ENCODE data around the gene SEC16A. TPM values are rescaled to one million over a fixed set of nuclear protein-coding genes. Genes with fewer than 3 reads are reported as not detected.

The SEC16A gene, protein sequence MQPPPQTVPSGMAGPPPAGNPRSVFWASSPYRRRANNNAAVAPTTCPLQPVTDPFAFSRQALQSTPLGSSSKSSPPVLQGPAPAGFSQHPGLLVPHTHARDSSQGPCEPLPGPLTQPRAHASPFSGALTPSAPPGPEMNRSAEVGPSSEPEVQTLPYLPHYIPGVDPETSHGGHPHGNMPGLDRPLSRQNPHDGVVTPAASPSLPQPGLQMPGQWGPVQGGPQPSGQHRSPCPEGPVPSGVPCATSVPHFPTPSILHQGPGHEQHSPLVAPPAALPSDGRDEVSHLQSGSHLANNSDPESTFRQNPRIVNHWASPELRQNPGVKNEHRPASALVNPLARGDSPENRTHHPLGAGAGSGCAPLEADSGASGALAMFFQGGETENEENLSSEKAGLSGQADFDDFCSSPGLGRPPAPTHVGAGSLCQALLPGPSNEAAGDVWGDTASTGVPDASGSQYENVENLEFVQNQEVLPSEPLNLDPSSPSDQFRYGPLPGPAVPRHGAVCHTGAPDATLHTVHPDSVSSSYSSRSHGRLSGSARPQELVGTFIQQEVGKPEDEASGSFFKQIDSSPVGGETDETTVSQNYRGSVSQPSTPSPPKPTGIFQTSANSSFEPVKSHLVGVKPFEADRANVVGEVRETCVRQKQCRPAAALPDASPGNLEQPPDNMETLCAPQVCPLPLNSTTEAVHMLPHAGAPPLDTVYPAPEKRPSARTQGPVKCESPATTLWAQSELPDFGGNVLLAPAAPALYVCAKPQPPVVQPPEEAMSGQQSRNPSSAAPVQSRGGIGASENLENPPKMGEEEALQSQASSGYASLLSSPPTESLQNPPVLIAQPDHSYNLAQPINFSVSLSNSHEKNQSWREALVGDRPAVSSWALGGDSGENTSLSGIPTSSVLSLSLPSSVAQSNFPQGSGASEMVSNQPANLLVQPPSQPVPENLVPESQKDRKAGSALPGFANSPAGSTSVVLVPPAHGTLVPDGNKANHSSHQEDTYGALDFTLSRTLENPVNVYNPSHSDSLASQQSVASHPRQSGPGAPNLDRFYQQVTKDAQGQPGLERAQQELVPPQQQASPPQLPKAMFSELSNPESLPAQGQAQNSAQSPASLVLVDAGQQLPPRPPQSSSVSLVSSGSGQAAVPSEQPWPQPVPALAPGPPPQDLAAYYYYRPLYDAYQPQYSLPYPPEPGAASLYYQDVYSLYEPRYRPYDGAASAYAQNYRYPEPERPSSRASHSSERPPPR (N-terminal part only)
- total RNA-seq = 48.1 TPM

DNA sequence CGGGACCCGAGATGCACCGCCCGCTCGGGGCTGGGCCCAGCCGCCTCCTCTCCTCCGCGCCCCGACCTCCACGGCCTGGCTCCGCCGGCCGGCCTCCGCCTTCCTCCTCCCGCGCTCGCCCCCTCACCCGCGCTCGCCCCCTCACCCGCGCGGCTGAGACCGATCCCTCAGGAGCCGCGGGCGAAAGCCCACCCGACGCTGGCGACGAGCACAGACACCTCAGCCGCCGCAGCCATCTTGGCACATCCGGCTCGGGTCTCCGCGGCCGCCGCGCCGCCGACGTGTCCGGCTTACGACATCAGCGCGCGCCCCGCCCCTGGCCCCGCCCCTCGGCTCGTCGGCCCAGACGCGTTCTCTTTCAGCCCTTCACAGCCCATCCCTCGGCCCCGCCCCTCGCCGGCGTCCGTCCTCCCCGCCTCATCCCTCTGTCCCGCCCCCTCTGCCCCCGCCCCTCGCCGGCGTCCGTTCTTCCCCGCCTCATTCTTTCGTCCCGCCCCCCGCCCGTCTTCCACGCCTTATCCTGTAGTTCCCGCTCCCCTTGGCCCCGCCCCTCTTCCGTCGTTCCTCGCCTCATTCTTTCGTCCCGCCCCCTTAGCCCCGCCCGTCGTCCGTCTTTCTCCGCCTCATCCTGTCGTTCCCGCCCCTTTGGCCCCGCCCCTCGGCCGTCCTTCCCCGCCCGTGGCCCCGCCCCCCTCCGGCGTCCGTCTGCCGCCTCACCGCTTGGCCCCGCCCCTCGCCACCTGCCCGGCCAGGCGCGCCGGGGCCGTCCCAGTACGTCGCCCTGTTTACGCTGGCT lies at the start of gene SEC16A:
Gene SEC16A (minus strand): TSS at position 248 of the 796 bp plus-strand sequence. CDS start 5,425 bp downstream, outside the sequence.

DNA sequence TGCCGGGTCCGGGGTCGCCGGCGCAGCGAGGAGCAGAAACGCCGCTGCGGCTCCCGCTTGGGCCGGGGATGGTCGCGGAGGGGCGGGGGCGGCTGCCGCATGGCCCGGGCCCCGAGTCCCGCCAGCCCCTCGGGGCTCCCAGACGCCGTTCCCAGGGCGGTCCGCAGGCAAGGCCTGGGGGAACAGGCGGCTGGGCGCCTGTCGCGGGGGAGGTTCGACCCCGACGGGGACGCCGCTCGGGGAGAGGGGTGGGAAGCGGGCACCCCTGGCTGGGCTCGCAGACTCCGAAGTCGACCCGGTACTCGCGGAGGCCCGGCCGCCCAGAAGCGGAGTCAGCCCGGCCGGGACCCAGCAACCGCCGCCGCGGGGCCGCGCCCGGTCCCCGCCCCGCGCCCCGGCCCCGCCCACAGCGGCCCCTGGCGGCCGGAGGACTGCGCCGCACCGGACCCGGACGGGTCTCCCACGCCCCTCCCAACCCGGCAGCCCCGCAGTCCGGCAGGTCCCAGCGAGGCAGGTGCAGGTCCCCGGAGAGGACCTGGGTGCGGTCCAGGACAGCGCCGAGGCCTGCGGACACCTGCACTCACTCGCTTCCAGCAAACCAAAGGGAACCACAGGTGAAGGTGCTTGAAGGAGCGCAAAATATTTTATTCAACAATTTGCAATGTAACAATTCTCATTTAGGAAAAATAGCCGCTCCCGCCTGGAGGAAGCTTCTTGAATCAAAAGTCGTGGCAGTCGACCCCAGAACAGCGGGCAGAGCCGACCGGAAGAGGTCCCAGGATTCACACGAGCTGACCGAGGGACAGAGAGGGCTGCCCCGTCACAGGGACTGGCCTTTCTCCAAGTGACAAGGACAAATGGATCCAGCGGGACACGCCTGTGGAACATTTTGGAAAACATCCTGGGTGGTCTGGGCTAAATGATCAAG lies 43.1 kb downstream of the SEC16A start, which contains the start of gene INPP5E:
Gene INPP5E (minus strand): TSS at position 365 of the 928 bp plus-strand sequence. CDS start 426 bp downstream, outside the sequence.

DNA sequence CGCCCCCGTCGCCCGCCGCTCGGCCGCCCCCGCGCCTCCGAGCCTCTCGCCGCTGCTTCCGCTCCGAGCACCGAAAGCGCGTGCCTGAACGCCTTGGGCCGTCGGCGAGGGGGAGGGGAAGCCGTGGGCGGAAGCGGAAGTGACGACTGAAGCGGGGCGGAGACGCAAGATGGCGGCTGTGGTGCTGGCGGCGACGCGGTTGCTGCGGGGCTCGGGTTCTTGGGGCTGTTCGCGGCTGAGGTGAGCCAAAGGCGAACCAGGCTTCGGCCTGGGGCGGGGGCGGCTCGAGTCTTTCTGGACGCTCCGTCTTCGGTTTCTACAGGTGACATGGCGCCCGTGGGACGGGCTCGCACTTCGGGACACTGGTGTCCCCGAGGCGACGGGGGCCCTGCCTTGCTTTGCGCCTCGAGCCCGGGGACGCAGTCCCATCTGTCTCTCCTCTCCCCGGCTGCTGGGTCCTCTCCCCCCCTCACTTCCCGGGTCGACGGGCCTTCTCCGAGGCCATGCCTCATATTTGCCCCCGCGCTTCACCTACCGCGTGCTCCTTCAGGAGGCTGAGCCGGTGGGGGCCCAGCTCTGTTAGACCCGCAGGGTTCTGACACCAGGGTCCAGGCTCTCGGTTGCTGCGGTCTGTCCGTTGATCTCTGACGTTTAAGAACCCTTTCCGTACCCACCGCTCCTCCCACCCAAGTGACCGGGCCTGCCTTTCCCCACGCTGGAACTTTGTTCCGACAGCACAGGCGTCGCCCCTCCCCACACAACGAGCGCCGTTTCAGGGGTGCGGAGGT lies 72.1 kb downstream of the SEC16A start, which contains the start of the genes ENTR1 and PMPCA:
Gene ENTR1 (minus strand): TSS at position 115 of the 788 bp plus-strand sequence. CDS start 217 bp downstream, outside the sequence.
Gene PMPCA (plus strand): TSS at position 159 of the 788 bp plus-strand sequence. CDS start 11 bp downstream, at position 170.

DNA sequence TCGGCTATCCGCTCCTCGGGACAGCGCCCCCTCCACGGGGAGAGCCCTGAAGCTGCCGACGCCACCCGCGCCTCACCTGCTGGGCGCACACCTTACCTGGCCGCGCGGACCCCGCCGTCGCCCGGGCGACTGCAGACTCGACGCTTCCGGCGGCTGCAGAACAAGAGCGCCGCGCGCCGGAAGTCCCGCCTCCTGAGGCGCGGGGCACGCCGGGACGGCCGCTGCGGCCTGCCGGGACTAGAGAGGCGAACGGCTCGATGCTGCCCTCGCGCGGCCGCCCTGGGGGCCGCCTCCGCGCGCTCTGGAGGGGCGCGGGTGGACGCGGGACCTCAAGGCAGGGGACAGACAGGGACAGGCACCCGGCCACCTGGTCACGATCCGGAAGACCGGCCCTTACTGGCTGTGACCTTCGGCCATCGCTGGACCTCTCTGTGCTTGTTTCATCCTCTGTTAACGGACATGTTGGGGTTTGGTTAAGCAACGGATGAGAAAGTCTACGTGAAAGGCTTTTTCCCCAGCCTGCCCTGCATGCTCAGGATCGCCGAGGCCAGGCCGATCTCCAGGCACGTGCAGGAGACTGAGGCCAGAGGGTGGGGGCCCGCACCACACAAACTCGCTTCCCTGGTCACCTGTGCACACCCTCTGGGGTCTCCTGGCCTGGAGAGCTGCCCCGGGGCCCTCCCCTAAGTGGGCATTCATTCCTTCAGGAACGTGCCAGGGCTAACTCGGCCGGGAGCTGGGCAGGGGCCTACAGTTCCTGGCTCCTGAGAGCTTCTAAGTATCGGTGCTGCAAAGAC lies 82.6 kb downstream of the SEC16A start, which contains the start of gene SNAPC4:
Gene SNAPC4 (minus strand): TSS at position 133 of the 797 bp plus-strand sequence. CDS start 1,742 bp downstream, outside the sequence.

Small RNAs within 50 kb of the gene (small RNA-seq; reads per million reads assigned to genes)
- not detected for gene MIR4673 (ENCODE audit: low replicate concordance)

Other genes with a start within 250 kb of the SEC16A start
- 11.9 TPM for gene QSOX2, start 237.2 kb downstream of the SEC16A start, total RNA-seq
- 3.0 TPM for gene CCDC187, start 178.9 kb downstream of the SEC16A start, total RNA-seq
- gene GPSM1, start 155.5 kb downstream of the SEC16A start, total RNA-seq = 45.0 TPM
- gene DNLZ, start 119.3 kb downstream of the SEC16A start, total RNA-seq = 8.4 TPM
- 5.7 TPM for gene CARD9, start 109.4 kb downstream of the SEC16A start, total RNA-seq
- gene SNAPC4, start 82.9 kb downstream of the SEC16A start, total RNA-seq = 9.6 TPM
- 37.8 TPM for gene ENTR1, start 72.4 kb downstream of the SEC16A start, total RNA-seq
- 40.5 TPM for gene PMPCA, start 72.4 kb downstream of the SEC16A start, total RNA-seq
- gene INPP5E, start 43.2 kb downstream of the SEC16A start, total RNA-seq = 13.0 TPM
- 89.4 TPM for gene NOTCH1, start 63.0 kb upstream of the SEC16A start, total RNA-seq
- 131 TPM for gene EGFL7, start 179.9 kb upstream of the SEC16A start, total RNA-seq
- gene AGPAT2, start 204.4 kb upstream of the SEC16A start, total RNA-seq = 62.5 TPM
- gene DIPK1B, start 229.5 kb upstream of the SEC16A start, total RNA-seq = 39.6 TPM

All from metanephros (tissue), 2 donors.